GM23338 (cell line): ENCODE results near the gene CCNA2. TPM values are rescaled to one million over a fixed set of nuclear protein-coding genes. Genes with fewer than 3 reads are reported as not detected.

ENCODE experiments used
- ATAC-seq: fragments of 200-7000 bp; cut with Tn5 transposase; 3 replicates; pipeline ENCODE4 v1.9.1; 2020
- DNase-seq: peaks from one replicate; pipeline ENCODE4 v3.0.0-alpha.2; 2015; ENCODE audit warnings: low spot score
- H2AFZ ChIP-seq: fragments of 200-600 bp; sonication (generic); 2 replicates; pipeline ENCODE4 v1.8.0; 2016; ENCODE audit warnings: antibody characterized with exemption, mild to moderate bottlenecking, moderate library complexity
- H3F3A ChIP-seq: fragments of 200-600 bp; sonication (generic); replicated peaks from 2 replicates; pipeline ENCODE4 v1.8.0; 2017; ENCODE audit warnings: antibody characterized with exemption, mixed run types, low read depth
- H3K27ac ChIP-seq: fragments of 200-600 bp; sonication (generic); 2 replicates; pipeline ENCODE4 v1.6.1; 2016; ENCODE audit warnings: low read depth
- H3K27me3 ChIP-seq: fragments of 200-600 bp; sonication (generic); 2 replicates; pipeline ENCODE4 v1.8.0; 2016; ENCODE audit warnings: mild to moderate bottlenecking, mixed run types, moderate library complexity; ENCODE audit not compliant: insufficient read depth
- H3K36me3 ChIP-seq: fragments of 200-600 bp; sonication (generic); 2 replicates; pipeline ENCODE4 v1.8.0; 2016; ENCODE audit warnings: mild to moderate bottlenecking; ENCODE audit not compliant: insufficient read depth
- H3K4me1 ChIP-seq: fragments of 200-600 bp; sonication (generic); 2 replicates; pipeline ENCODE4 v1.8.0; 2016; ENCODE audit warnings: mild to moderate bottlenecking, moderate library complexity; ENCODE audit not compliant: insufficient read depth
- H3K4me2 ChIP-seq: fragments of 200-600 bp; sonication (generic); 2 replicates; pipeline ENCODE4 v1.7.1; 2017; ENCODE audit warnings: mixed run types
- H3K4me3 ChIP-seq: fragments of 200-600 bp; sonication (generic); 2 replicates; pipeline ENCODE4 v1.6.1; 2016; ENCODE audit warnings: mixed run types
- H3K79me2 ChIP-seq: fragments of 200-600 bp; sonication (generic); replicated peaks from 2 replicates; pipeline ENCODE4 v1.8.0; 2017; ENCODE audit warnings: mild to moderate bottlenecking; ENCODE audit not compliant: insufficient read depth
- H3K9me2 ChIP-seq: fragments of 200-600 bp; sonication (generic); 2 replicates; pipeline ENCODE4 v1.8.0; 2017; ENCODE audit not compliant: insufficient read depth
- H4K20me1 ChIP-seq: fragments of 200-600 bp; sonication (generic); replicated peaks from 2 replicates; pipeline ENCODE4 v1.8.0; 2017; ENCODE audit warnings: mild to moderate bottlenecking; ENCODE audit not compliant: insufficient read depth
- H3K27ac Mint-ChIP-seq: 2 replicates; pipeline ENCODE4 v1.8.0; 2020; ENCODE audit warnings: inconsistent platforms, mild to moderate bottlenecking, moderate library complexity, mixed read lengths
- H3K27me3 Mint-ChIP-seq: 3 replicates; pipeline ENCODE4 v1.8.0; 2022; ENCODE audit warnings: low read depth, mild to moderate bottlenecking, moderate library complexity, mixed read lengths, inconsistent platforms; ENCODE audit not compliant: insufficient read depth, poor library complexity
- H3K36me3 Mint-ChIP-seq: 3 replicates; pipeline ENCODE4 v1.8.0; 2021; ENCODE audit warnings: low read depth, mild to moderate bottlenecking, inconsistent platforms, moderate library complexity, mixed read lengths
- H3K4me1 Mint-ChIP-seq: 3 replicates; pipeline ENCODE4 v1.8.0; 2020; ENCODE audit warnings: mild to moderate bottlenecking, inconsistent platforms, mixed read lengths
- H3K4me3 Mint-ChIP-seq: 3 replicates; pipeline ENCODE4 v1.8.0; 2021; ENCODE audit warnings: moderate library complexity, mild to moderate bottlenecking, inconsistent platforms, mixed read lengths
- H3K9me3 Mint-ChIP-seq: 3 replicates; pipeline ENCODE4 v1.8.0; 2020; ENCODE audit warnings: moderate library complexity, mild to moderate bottlenecking, inconsistent platforms, mixed read lengths
- CREB1 ChIP-seq: fragments of 250-450 bp; sonication (Bioruptor Pico); IDR thresholded peaks from 2 replicates; pipeline ENCODE4 v1.5.0; 2020; ENCODE audit warnings: low read depth, mild to moderate bottlenecking, moderate library complexity
- EZH2 ChIP-seq: fragments of 200-600 bp; sonication (generic); IDR thresholded peaks from one replicate; pipeline ENCODE4 v1.8.0; 2017; ENCODE audit warnings: antibody characterized with exemption, mild to moderate bottlenecking, low read depth; ENCODE audit not compliant: unreplicated experiment
- NANOG ChIP-seq: IDR thresholded peaks from 2 replicates; pipeline ENCODE4 v1.6.1; 2016; ENCODE audit warnings: antibody characterized with exemption, borderline replicate concordance
- ZNF331 ChIP-seq: fragments of 250-450 bp; sonication (Bioruptor Pico); IDR thresholded peaks from 2 replicates; pipeline ENCODE4 v1.5.0; 2020; ENCODE audit warnings: low read depth, mild to moderate bottlenecking, moderate library complexity
- polyA plus RNA-seq: library from polyadenylated mRNA; unstranded; fragments of >200 nt; fragmentation: Nextera tagmentation; extraction: Ambion mirVana; gene quantifications from 2 replicates; pipeline ENCODE4 v1.2.1, GENCODE V29; 2016
- total RNA-seq: library from RNA; depleted of rRNA; stranded (reverse); fragments of >200 nt; shearing (Covaris generic); gene quantifications from 2 replicates; pipeline ENCODE4 v1.2.3, GENCODE V29; 2014
- TF ChIP-seq, protein P1 (sequence below): fragments of 250-450 bp; sonication (Bioruptor Pico); IDR thresholded peaks from 2 replicates; pipeline ENCODE4 v1.5.0; 2020; ENCODE audit warnings: mild to moderate bottlenecking, moderate library complexity
- TF ChIP-seq, protein P2 (sequence below): IDR thresholded peaks from one replicate; pipeline ENCODE4 v1.6.1; 2018; ENCODE audit warnings: antibody characterized with exemption; ENCODE audit not compliant: unreplicated experiment
- TF ChIP-seq, protein P3 (sequence below), 2 experiments: fragments of 200-600 bp in 1 of 2; sonication (generic) in 1 of 2; conservative IDR thresholded peaks; 2 replicates each; pipeline versions ENCODE4 v1.5.1 to v1.6.1; 2016 to 2017; ENCODE audit warnings: antibody characterized with exemption in 2 of 2, low read depth in 2 of 2, mild to moderate bottlenecking in 2 of 2, moderate library complexity in 1 of 2

CCNA2 gene
- total and polyA plus RNA-seq, 2 experiments from 2014 or later, result 60.5 to 160 TPM

DNA sequence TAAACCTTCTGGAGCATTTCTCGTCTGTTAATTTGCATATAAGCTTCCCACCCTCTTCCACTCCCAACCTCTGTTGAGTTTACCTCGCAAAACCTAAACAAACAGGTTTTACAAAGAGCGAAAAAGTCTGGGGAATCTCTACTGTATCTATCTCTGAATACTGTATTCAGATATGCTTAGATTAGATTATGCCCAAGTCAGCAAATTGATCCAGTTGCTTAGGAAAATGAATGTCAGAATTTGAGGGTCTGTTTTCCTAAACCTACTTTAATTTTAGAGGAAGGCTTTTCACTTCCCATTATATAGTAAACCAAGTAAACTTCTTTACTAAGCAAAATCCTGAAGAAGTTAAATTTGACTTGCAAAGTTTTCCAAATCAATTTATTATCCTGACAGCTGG, 6.7 kb downstream of the CCNA2 start:
- H3F3A ChIP-seq, result peaks cover 5% of the 10 kb centered on the region; the same call in 1 of the 2 replicates
- H4K20me1 ChIP-seq, result peaks cover 15% of the 10 kb centered on the region
- no peak overlapping the region for H3K27ac ChIP-seq
- H3K4me1 ChIP-seq, result 0 out of 2 replicates have a peak, but pooled peaks cover 5% of the 10 kb centered on the region
- H3K36me3 ChIP-seq, result peaks cover 96% of the 10 kb centered on the region
- DNase-seq, result no peak
- H3K36me3 Mint-ChIP-seq, result peaks cover 85% of the 10 kb centered on the region
- no peak overlapping the region for H2AFZ ChIP-seq
- no peaks in the 10 kb centered on the region for H3K27me3 ChIP-seq
- no peak overlapping the region for H3K4me3 Mint-ChIP-seq
- H3K27ac Mint-ChIP-seq, result no peak overlapping the region
- no peak overlapping the region for H3K4me2 ChIP-seq
- no peak for ATAC-seq
- H3K79me2 ChIP-seq, result peaks cover 25% of the 10 kb centered on the region
- H3K4me3 ChIP-seq, result no peak overlapping the region
- no peaks in the 10 kb centered on the region for H3K4me1 Mint-ChIP-seq
- H3K9me3 Mint-ChIP-seq, result no peaks in the 10 kb centered on the region
- H3K9me2 ChIP-seq, result no peaks in the 10 kb centered on the region
- no peaks in the 10 kb centered on the region for H3K27me3 Mint-ChIP-seq
- TF ChIP-seq CREB1 (no peak), EZH2 (no peak), NANOG (no peak)
- TF ChIP-seq, protein P1, sequence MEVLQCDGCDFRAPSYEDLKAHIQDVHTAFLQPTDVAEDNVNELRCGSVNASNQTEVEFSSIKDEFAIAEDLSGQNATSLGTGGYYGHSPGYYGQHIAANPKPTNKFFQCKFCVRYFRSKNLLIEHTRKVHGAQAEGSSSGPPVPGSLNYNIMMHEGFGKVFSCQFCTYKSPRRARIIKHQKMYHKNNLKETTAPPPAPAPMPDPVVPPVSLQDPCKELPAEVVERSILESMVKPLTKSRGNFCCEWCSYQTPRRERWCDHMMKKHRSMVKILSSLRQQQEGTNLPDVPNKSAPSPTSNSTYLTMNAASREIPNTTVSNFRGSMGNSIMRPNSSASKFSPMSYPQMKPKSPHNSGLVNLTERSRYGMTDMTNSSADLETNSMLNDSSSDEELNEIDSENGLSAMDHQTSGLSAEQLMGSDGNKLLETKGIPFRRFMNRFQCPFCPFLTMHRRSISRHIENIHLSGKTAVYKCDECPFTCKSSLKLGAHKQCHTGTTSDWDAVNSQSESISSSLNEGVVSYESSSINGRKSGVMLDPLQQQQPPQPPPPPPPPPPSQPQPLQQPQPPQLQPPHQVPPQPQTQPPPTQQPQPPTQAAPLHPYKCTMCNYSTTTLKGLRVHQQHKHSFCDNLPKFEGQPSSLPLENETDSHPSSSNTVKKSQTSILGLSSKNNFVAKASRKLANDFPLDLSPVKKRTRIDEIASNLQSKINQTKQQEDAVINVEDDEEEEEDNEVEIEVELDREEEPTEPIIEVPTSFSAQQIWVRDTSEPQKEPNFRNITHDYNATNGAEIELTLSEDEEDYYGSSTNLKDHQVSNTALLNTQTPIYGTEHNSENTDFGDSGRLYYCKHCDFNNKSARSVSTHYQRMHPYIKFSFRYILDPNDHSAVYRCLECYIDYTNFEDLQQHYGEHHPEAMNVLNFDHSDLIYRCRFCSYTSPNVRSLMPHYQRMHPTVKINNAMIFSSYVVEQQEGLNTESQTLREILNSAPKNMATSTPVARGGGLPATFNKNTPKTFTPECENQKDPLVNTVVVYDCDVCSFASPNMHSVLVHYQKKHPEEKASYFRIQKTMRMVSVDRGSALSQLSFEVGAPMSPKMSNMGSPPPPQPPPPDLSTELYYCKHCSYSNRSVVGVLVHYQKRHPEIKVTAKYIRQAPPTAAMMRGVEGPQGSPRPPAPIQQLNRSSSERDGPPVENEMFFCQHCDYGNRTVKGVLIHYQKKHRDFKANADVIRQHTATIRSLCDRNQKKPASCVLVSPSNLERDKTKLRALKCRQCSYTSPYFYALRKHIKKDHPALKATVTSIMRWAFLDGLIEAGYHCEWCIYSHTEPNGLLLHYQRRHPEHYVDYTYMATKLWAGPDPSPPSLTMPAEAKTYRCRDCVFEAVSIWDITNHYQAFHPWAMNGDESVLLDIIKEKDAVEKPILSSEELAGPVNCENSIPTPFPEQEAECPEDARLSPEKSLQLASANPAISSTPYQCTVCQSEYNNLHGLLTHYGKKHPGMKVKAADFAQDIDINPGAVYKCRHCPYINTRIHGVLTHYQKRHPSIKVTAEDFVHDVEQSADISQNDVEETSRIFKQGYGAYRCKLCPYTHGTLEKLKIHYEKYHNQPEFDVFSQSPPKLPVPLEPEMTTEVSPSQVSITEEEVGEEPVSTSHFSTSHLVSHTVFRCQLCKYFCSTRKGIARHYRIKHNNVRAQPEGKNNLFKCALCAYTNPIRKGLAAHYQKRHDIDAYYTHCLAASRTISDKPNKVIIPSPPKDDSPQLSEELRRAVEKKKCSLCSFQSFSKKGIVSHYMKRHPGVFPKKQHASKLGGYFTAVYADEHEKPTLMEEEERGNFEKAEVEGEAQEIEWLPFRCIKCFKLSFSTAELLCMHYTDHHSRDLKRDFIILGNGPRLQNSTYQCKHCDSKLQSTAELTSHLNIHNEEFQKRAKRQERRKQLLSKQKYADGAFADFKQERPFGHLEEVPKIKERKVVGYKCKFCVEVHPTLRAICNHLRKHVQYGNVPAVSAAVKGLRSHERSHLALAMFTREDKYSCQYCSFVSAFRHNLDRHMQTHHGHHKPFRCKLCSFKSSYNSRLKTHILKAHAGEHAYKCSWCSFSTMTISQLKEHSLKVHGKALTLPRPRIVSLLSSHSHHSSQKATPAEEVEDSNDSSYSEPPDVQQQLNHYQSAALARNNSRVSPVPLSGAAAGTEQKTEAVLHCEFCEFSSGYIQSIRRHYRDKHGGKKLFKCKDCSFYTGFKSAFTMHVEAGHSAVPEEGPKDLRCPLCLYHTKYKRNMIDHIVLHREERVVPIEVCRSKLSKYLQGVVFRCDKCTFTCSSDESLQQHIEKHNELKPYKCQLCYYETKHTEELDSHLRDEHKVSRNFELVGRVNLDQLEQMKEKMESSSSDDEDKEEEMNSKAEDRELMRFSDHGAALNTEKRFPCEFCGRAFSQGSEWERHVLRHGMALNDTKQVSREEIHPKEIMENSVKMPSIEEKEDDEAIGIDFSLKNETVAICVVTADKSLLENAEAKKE (CRISPR knock-in tag), result no peak

DNA sequence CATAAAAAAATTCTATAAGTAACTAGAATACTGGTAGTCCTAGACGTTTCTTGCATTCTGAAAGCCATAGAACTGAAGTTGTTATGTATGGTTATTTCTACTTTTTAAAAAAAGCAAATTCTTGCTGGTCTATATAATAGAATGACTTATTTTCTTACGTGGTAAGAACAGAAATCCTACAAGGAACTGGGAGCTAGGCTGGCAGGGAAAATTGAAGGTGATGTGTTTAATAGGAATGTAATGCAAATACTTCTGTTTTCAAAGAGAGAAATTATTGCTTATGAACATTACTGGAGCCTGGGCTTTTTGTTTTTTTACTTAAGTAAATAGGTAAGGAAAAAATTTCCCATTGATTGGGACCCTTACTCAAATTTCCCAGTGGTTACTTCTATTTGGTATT, 8.9 kb downstream of the CCNA2 start:
- H3K9me3 Mint-ChIP-seq, result no peaks in the 10 kb centered on the region
- DNase-seq (no peak), ATAC-seq (no peak)
- Histone ChIP-seq H3F3A (peaks cover 5% of the 10 kb centered on the region; the same call in 1 of the 2 replicates), H3K27ac (no peak overlapping the region), H3K4me2 (no peak overlapping the region), H4K20me1 (peaks cover 15% of the 10 kb centered on the region), H3K4me1 (no peaks in the 10 kb centered on the region), H3K79me2 (0 out of 2 replicates have a peak, but pooled peaks cover 5% of the 10 kb centered on the region), H3K36me3 (peaks cover 85% of the 10 kb centered on the region), H3K27me3 (no peaks in the 10 kb centered on the region), H3K4me3 (no peak overlapping the region), H2AFZ (no peak overlapping the region), H3K9me2 (no peaks in the 10 kb centered on the region)
- no peaks in the 10 kb centered on the region for H3K4me1 Mint-ChIP-seq
- H3K4me3 Mint-ChIP-seq, result no peak overlapping the region
- H3K36me3 Mint-ChIP-seq, result peaks cover 82% of the 10 kb centered on the region
- no peaks in the 10 kb centered on the region for H3K27me3 Mint-ChIP-seq
- no peak for TF ChIP-seq ZNF331 (CRISPR knock-in tag)
- TF ChIP-seq, protein P2, sequence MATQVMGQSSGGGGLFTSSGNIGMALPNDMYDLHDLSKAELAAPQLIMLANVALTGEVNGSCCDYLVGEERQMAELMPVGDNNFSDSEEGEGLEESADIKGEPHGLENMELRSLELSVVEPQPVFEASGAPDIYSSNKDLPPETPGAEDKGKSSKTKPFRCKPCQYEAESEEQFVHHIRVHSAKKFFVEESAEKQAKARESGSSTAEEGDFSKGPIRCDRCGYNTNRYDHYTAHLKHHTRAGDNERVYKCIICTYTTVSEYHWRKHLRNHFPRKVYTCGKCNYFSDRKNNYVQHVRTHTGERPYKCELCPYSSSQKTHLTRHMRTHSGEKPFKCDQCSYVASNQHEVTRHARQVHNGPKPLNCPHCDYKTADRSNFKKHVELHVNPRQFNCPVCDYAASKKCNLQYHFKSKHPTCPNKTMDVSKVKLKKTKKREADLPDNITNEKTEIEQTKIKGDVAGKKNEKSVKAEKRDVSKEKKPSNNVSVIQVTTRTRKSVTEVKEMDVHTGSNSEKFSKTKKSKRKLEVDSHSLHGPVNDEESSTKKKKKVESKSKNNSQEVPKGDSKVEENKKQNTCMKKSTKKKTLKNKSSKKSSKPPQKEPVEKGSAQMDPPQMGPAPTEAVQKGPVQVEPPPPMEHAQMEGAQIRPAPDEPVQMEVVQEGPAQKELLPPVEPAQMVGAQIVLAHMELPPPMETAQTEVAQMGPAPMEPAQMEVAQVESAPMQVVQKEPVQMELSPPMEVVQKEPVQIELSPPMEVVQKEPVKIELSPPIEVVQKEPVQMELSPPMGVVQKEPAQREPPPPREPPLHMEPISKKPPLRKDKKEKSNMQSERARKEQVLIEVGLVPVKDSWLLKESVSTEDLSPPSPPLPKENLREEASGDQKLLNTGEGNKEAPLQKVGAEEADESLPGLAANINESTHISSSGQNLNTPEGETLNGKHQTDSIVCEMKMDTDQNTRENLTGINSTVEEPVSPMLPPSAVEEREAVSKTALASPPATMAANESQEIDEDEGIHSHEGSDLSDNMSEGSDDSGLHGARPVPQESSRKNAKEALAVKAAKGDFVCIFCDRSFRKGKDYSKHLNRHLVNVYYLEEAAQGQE, result no peak
- TF ChIP-seq, protein P3, sequence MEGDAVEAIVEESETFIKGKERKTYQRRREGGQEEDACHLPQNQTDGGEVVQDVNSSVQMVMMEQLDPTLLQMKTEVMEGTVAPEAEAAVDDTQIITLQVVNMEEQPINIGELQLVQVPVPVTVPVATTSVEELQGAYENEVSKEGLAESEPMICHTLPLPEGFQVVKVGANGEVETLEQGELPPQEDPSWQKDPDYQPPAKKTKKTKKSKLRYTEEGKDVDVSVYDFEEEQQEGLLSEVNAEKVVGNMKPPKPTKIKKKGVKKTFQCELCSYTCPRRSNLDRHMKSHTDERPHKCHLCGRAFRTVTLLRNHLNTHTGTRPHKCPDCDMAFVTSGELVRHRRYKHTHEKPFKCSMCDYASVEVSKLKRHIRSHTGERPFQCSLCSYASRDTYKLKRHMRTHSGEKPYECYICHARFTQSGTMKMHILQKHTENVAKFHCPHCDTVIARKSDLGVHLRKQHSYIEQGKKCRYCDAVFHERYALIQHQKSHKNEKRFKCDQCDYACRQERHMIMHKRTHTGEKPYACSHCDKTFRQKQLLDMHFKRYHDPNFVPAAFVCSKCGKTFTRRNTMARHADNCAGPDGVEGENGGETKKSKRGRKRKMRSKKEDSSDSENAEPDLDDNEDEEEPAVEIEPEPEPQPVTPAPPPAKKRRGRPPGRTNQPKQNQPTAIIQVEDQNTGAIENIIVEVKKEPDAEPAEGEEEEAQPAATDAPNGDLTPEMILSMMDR (conservative IDR thresholded peaks at IDR 0.05; ENCODE audit: low read depth in 2 of 2), result no peak
- H3K27ac Mint-ChIP-seq, result no peak overlapping the region
